H1 (cell line): ENCODE results near the gene SLC39A13. TPM values are rescaled to one million over a fixed set of nuclear protein-coding genes. Genes with fewer than 3 reads are reported as not detected.

Source experiments
- CTCF ChIA-PET: fragments of 300-600 bp; sonication (Branson Sonifier 250); formaldehyde crosslinking; loops from one replicate; lab custom pipeline; 2021; ENCODE audit not compliant: partially characterized antibody; lab: Charles Lee
- POLR2A ChIA-PET: fragments of 300-600 bp; sonication (Branson Sonifier 250); formaldehyde crosslinking; loops from one replicate; lab custom pipeline; 2021; ENCODE audit warnings: inconsistent platforms; ENCODE audit not compliant: partially characterized antibody; lab: Charles Lee
- DNase-seq, 2 experiments: peaks; one replicate each; pipeline versions ENCODE4 v3.0.0 to v3.0.0-alpha.2; 2010 to 2022; ENCODE audit warnings: low spot score in 2 of 2, low read depth in 1 of 2, mixed read lengths in 1 of 2
- FAIRE-seq: peaks from 2 replicates; lab custom pipeline; 2011; peaks lifted over from hg19 to GRCh38; lab: Jason Lieb, UNC
- H2AFZ ChIP-seq: 2 replicates; pipeline ENCODE4 v1.8.1; 2012; ENCODE audit warnings: low read length, inconsistent platforms
- H2AK5ac ChIP-seq: 2 replicates; pipeline ENCODE4 v1.6.1; 2013; ENCODE audit warnings: low read depth, low read length
- H2BK120ac ChIP-seq: replicated peaks from 2 replicates; pipeline ENCODE3; 2013; ENCODE audit warnings: low read depth, low read length, inconsistent platforms
- H2BK12ac ChIP-seq: 2 replicates; pipeline ENCODE4 v1.6.1; 2013; ENCODE audit warnings: low read depth, low read length
- H2BK15ac ChIP-seq: 2 replicates; pipeline ENCODE4 v1.6.1; 2013; ENCODE audit warnings: low read length
- H2BK20ac ChIP-seq: 2 replicates; pipeline ENCODE4 v1.6.1; 2013; ENCODE audit warnings: low read length
- H2BK5ac ChIP-seq: 2 replicates; pipeline ENCODE4 v1.6.1; 2013; ENCODE audit warnings: low read depth, low read length
- H3K14ac ChIP-seq: 2 replicates; pipeline ENCODE4 v1.6.1; 2013; ENCODE audit warnings: inconsistent platforms; ENCODE audit not compliant: insufficient read length
- H3K18ac ChIP-seq: 2 replicates; pipeline ENCODE4 v1.6.1; 2013; ENCODE audit warnings: low read length; ENCODE audit errors: extremely low read depth
- H3K23ac ChIP-seq: 2 replicates; pipeline ENCODE4 v1.6.1; 2013; ENCODE audit warnings: inconsistent platforms; ENCODE audit not compliant: insufficient read length
- H3K23me2 ChIP-seq: 2 replicates; pipeline ENCODE4 v1.6.1; 2013; ENCODE audit warnings: low read depth, low read length
- H3K27ac ChIP-seq: 2 replicates; pipeline ENCODE4 v1.6.1; 2011; ENCODE audit warnings: low read depth, low read length, inconsistent platforms
- H3K27me3 ChIP-seq, 4 experiments: replicated peaks in 1 of 4; 1 replicate in 1 of 4; 2 replicates in 3 of 4; pipeline versions ENCODE4 v1.6.1 to v1.8.1; 2011 to 2013; ENCODE audit warnings: low read length in 3 of 4, mild to moderate bottlenecking in 3 of 4, inconsistent platforms in 2 of 4, mixed read lengths in 2 of 4, moderate library complexity in 1 of 4; ENCODE audit not compliant: control insufficient read depth in 3 of 4, insufficient read depth in 3 of 4; ENCODE audit errors: extremely low read depth in 1 of 4
- H3K36me3 ChIP-seq, 4 experiments: 2 replicates each; pipeline versions ENCODE4 v1.6.1 to v1.8.1; 2011 to 2013; ENCODE audit warnings: mild to moderate bottlenecking in 4 of 4, low read length in 3 of 4, moderate library complexity in 2 of 4, control low read depth in 1 of 4, inconsistent platforms in 1 of 4; ENCODE audit not compliant: insufficient read depth in 4 of 4, control insufficient read depth in 2 of 4
- H3K4ac ChIP-seq: replicated peaks from 2 replicates; pipeline ENCODE3; 2013; ENCODE audit warnings: low read length, low read depth, mixed read lengths, inconsistent platforms; ENCODE audit not compliant: insufficient read length
- H3K4me1 ChIP-seq, 4 experiments: replicated peaks in 1 of 4; 1 replicate in 1 of 4; 2 replicates in 3 of 4; pipeline versions ENCODE4 v1.6.1 to v1.8.1; 2011 to 2013; ENCODE audit warnings: low read length in 3 of 4, inconsistent platforms in 2 of 4, mixed read lengths in 1 of 4; ENCODE audit not compliant: insufficient read depth in 4 of 4, control insufficient read depth in 3 of 4
- H3K4me2 ChIP-seq, 2 experiments: 2 replicates each; pipeline versions ENCODE4 v1.6.1 to v1.8.1; 2011 to 2013; ENCODE audit warnings: low read depth in 2 of 2, low read length in 2 of 2, control low read depth in 1 of 2, inconsistent platforms in 1 of 2, mild to moderate bottlenecking in 1 of 2; ENCODE audit not compliant: insufficient read depth in 1 of 2
- H3K4me3 ChIP-seq, 4 experiments: fragments of 200-600, 300-600 bp in 1 of 4; sonication (generic), shearing (Covaris generic), sonication (Bioruptor Twin) in 1 of 4; 2 replicates each; pipeline versions ENCODE4 v1.5.1 to v1.8.1; 2011 to 2016; ENCODE audit warnings: low read length in 4 of 4, low read depth in 3 of 4, control low read depth in 2 of 4, inconsistent platforms in 2 of 4, mild to moderate bottlenecking in 2 of 4, mixed read lengths in 1 of 4, moderate library complexity in 1 of 4; ENCODE audit not compliant: insufficient read depth in 2 of 4; ENCODE audit errors: extremely low read depth in 1 of 4
- H3K56ac ChIP-seq: replicated peaks from 2 replicates; pipeline ENCODE3; 2013; ENCODE audit warnings: low read depth, mild to moderate bottlenecking, mixed read lengths, low read length, inconsistent platforms; ENCODE audit not compliant: insufficient read length
- H3K79me1 ChIP-seq: 2 replicates; pipeline ENCODE4 v1.6.1; 2013; ENCODE audit warnings: low read depth, low read length, control low read depth
- H3K79me2 ChIP-seq, 2 experiments: 2 replicates each; pipeline versions ENCODE4 v1.6.1 to v1.8.1; 2012 to 2013; ENCODE audit warnings: low read length in 2 of 2, mild to moderate bottlenecking in 2 of 2, inconsistent platforms in 1 of 2; ENCODE audit not compliant: insufficient read depth in 2 of 2, control insufficient read depth in 1 of 2
- H3K9ac ChIP-seq, 4 experiments: replicated peaks in 1 of 4; 1 replicate in 1 of 4; 2 replicates in 3 of 4; pipeline versions ENCODE4 v1.6.1 to v1.8.1; 2011 to 2013; ENCODE audit warnings: low read depth in 3 of 4, low read length in 3 of 4, control low read depth in 2 of 4, mild to moderate bottlenecking in 2 of 4, moderate library complexity in 2 of 4, inconsistent platforms in 1 of 4; ENCODE audit errors: extremely low read depth in 1 of 4
- H3K9me3 ChIP-seq, 2 experiments: 2 replicates each; pipeline versions ENCODE4 v1.6.1 to v1.8.1; 2012 to 2013; ENCODE audit warnings: mild to moderate bottlenecking in 2 of 2, moderate library complexity in 2 of 2, control low read depth in 1 of 2, inconsistent platforms in 1 of 2, low read depth in 1 of 2, low read length in 1 of 2, mixed read lengths in 1 of 2; ENCODE audit not compliant: insufficient read depth in 2 of 2
- H4K20me1 ChIP-seq, 2 experiments: replicated peaks in 1 of 2; 2 replicates each; pipeline versions ENCODE3 to v1.8.1; 2011 to 2013; ENCODE audit warnings: inconsistent platforms in 2 of 2, low read length in 2 of 2, mild to moderate bottlenecking in 1 of 2; ENCODE audit not compliant: insufficient read depth in 2 of 2, control insufficient read depth in 1 of 2
- H4K5ac ChIP-seq: 2 replicates; pipeline ENCODE4 v1.6.1; 2013; ENCODE audit warnings: low read length, low read depth, mixed read lengths, inconsistent platforms; ENCODE audit not compliant: insufficient read length
- H4K8ac ChIP-seq: 2 replicates; pipeline ENCODE4 v1.8.0; 2013; ENCODE audit warnings: mild to moderate bottlenecking, moderate library complexity, low read length, inconsistent platforms; ENCODE audit not compliant: insufficient read depth; ENCODE audit errors: extremely low read depth
- H4K91ac ChIP-seq: replicated peaks from 2 replicates; pipeline ENCODE3; 2013; ENCODE audit warnings: low read length, mixed read lengths, inconsistent platforms; ENCODE audit not compliant: insufficient read length
- WGBS, 2 experiments: shearing (Covaris generic) in 1 of 2; methylation state at CpG; one replicate each; pipeline versions ENCODE4 v1.1.6 to v1.1.7; 2013 to 2015; ENCODE audit warnings: low lambda C conversion rate in 2 of 2, mixed read lengths in 2 of 2, inconsistent platforms in 1 of 2, low coverage in 1 of 2, missing lambda C conversion rate in 1 of 2; ENCODE audit not compliant: insufficient replicate concordance in 2 of 2, insufficient coverage in 1 of 2, insufficient read length in 1 of 2; ENCODE audit errors: extremely low coverage in 1 of 2, missing lambda C conversion rate in 1 of 2; 5-methylcytosine and 5-hydroxymethylcytosine counted together
- polyA plus RNA-seq, 7 experiments: library from polyadenylated mRNA; depleted of rRNA in 3 of 7; stranded (reverse) in 5 of 7; unstranded in 2 of 7; fragments of >200 nt in 5 of 7; fragments of 200-250 nt in 2 of 7; gene quantifications; 1 replicate in 5 of 7; 2 replicates in 1 of 7; 4 replicates in 1 of 7; pipeline versions ENCODE4 v1.2.1 to v1.2.3, GENCODE V29; 2011 to 2013; ENCODE audit warnings: missing spikeins in 2 of 7, mixed read lengths in 2 of 7
- total RNA-seq: library from RNA; stranded (reverse); fragmentation: NEBNext Ultra II Directional; extraction: Animal tissue kit (Norgen Biotek cat#: 25700); gene quantifications from 2 replicates; pipeline ENCODE4 v1.2.1, GENCODE V29; 2021

SLC39A13 gene
- total and polyA plus RNA-seq, 2 of the 8 experiments (the other 6 are each of a cell fraction or from before 2014, with no cell fraction given) = 23.2 to 30.0 TPM

GRCh38 chr11:47448566-47449427, 40.4 kb downstream of the SLC39A13 start, which contains the start of gene RAPSN:
Gene RAPSN, minus strand, starts transcription at chr11:47449136. Its CDS starts 172 bp downstream, at chr11:47448964.
- no peak within 1 kb of the TSS for H2BK120ac ChIP-seq
- H2AFZ ChIP-seq = no peak within 1 kb of the TSS
- FAIRE-seq = no peak
- H3K79me2 ChIP-seq = no peaks in the 10 kb centered on the region
- no peaks in the 10 kb centered on the region for H4K20me1 ChIP-seq
- H3K23me2 ChIP-seq = no peaks in the 10 kb centered on the region
- no peak within 1 kb of the TSS for H2BK20ac ChIP-seq
- no peak within 1 kb of the TSS for H3K23ac ChIP-seq
- ChIA-PET CTCF (interaction anchor here (0.8 to 2.4 kb wide), 3 partner anchors 17 to 74 kb away, joined by 3 to 7 read pairs (median 7); no protein-coding TSS in a partner anchor), POLR2A (interaction anchor here (0.8 to 1.0 kb wide), 4 partner anchors 11 to 23 kb away, joined by 3 to 7 read pairs (median 4); partner anchors contain the start of gene PSMC3)
- H4K5ac ChIP-seq = no peak within 1 kb of the TSS
- H2BK15ac ChIP-seq = no peak within 1 kb of the TSS
- H2AK5ac ChIP-seq = no peak within 1 kb of the TSS
- 88% methylated on average over 31 of the region's 32 CpGs; no CpG with 5 or more reads in 1 of the 2 experiments for WGBS, 2 experiments
- peak within 1 kb of the TSS; percentile 85 for H4K8ac ChIP-seq
- no peaks in the 10 kb centered on the region for H3K9me3 ChIP-seq
- H3K36me3 ChIP-seq = no peaks in the 10 kb centered on the region
- H3K4me1 ChIP-seq = no peaks in the 10 kb centered on the region; a peak in 2 of 7 replicates
- no peak within 1 kb of the TSS for H3K4me3 ChIP-seq
- no peak within 1 kb of the TSS for H3K56ac ChIP-seq
- H3K9ac ChIP-seq = no peak within 1 kb of the TSS
- H3K18ac ChIP-seq = no peak within 1 kb of the TSS; the same call in 1 of the 2 replicates
- H3K27me3 ChIP-seq = no peaks in the 10 kb centered on the region
- no peak within 1 kb of the TSS for H4K91ac ChIP-seq
- no peak within 1 kb of the TSS for H3K4me2 ChIP-seq
- no peak within 1 kb of the TSS for H2BK12ac ChIP-seq
- no peak within 1 kb of the TSS for H3K14ac ChIP-seq
- H3K79me1 ChIP-seq = no peaks in the 10 kb centered on the region
- no peak within 1 kb of the TSS for H2BK5ac ChIP-seq
- H3K4ac ChIP-seq = peak within 1 kb of the TSS; percentile 96
- no peak within 1 kb of the TSS for H3K27ac ChIP-seq
- DNase-seq = no peak
